Stomach (tissue), 9 donors: ENCODE data around the gene CLIC2. TPM values are rescaled to one million over a fixed set of nuclear protein-coding genes. Genes with fewer than 3 reads are reported as not detected.

Experiments used
- DNase-seq, 2 donors: peaks; one replicate each; pipeline versions ENCODE4 v3.0.0 to v3.0.0-alpha.2; 2013 to 2019
- H3K27ac ChIP-seq, 5 donors: fragments of 200-600 bp in 4 of 5; sonication (generic) in 4 of 5; one replicate each; pipeline ENCODE4 v1.5.1; 2013 to 2019; ENCODE audit warnings: mild to moderate bottlenecking in 1 of 5, moderate library complexity in 1 of 5
- H3K27me3 ChIP-seq, 3 donors: fragments of 200-600 bp; sonication (generic); one replicate each; pipeline ENCODE4 v1.5.1; 2017 to 2019; ENCODE audit warnings: mixed run types in 1 of 3
- H3K36me3 ChIP-seq, 4 donors: fragments of 200-600 bp; sonication (generic); 1 replicate in 3 of 4; 2 replicates in 1 of 4; pipeline ENCODE4 v1.5.1; 2016 to 2019
- H3K4me1 ChIP-seq, 4 donors: fragments of 200-600 bp; sonication (generic); one replicate each; pipeline ENCODE4 v1.5.1; 2016 to 2019
- H3K4me3 ChIP-seq, 4 donors: fragments of 200-600 bp; sonication (generic) in 3 of 4; one replicate each; pipeline ENCODE4 v1.5.1; 2016 to 2019; ENCODE audit warnings: mild to moderate bottlenecking in 1 of 4
- H3K9me3 ChIP-seq, 4 donors: fragments of 200-600 bp; sonication (generic); one replicate each; pipeline ENCODE4 v1.5.1; 2016 to 2019
- EP300 ChIP-seq: sonication (generic); formaldehyde crosslinking; IDR thresholded peaks from one replicate; pipeline ENCODE4 v1.6.1; 2017; ENCODE audit warnings: antibody characterized with exemption
- POLR2A ChIP-seq, 4 donors: fragments of 450-650 bp; IDR thresholded peaks; one replicate each; pipeline ENCODE4 v1.6.1; 2016; ENCODE audit warnings: antibody characterized with exemption in 4 of 4, control low read depth in 2 of 4, mild to moderate bottlenecking in 1 of 4, moderate library complexity in 1 of 4
- POLR2AphosphoS5 ChIP-seq, 3 donors: sonication (generic); formaldehyde crosslinking; IDR thresholded peaks; one replicate each; pipeline ENCODE4 v1.6.1; 2016; ENCODE audit warnings: antibody characterized with exemption in 3 of 3
- WGBS, 5 donors: extraction: QIAGEN DNeasy Blood & Tissue Kit in 3 of 5; methylation state at CpG; one replicate each; pipeline versions ENCODE4 v1.1.5 to v1.1.7; 2013 to 2018; 5-methylcytosine and 5-hydroxymethylcytosine counted together
- intact Hi-C: fragments of 100-400 bp; cut with DNase I; formaldehyde crosslinking; loops from one replicate; pipeline ENCODE4 v1.15.1; 2023; ENCODE audit warnings: low total_unique reads
- polyA plus RNA-seq, 3 donors: library from polyadenylated mRNA; stranded (reverse); fragments of 200-250 nt; gene quantifications; one replicate each; pipeline ENCODE4 v1.2.3, GENCODE V29; 2013
- total RNA-seq, 5 donors: library from RNA; depleted of rRNA; stranded (reverse); fragments of >200 nt; gene quantifications; one replicate each; pipeline versions ENCODE4 v1.1.0 to v1.2.3, GENCODE V29; 2014 to 2016
- TF ChIP-seq, protein P1 (sequence below), 7 experiments: fragments of 450-650 bp in 4 of 7; fragments of 200-600 bp in 3 of 7; sonication (generic) in 3 of 7; IDR thresholded peaks; one replicate each; pipeline ENCODE4 v1.5.1; 2016 to 2019; ENCODE audit warnings: antibody characterized with exemption in 7 of 7, control low read depth in 2 of 7, mild to moderate bottlenecking in 1 of 7
- donor health status: healthy with polysubstance abuse.
- donor health status: Bipolar disorder and iron deficiency.
- donor health status: healthy.

CLIC2 gene
- total and polyA plus RNA-seq, 8 donors = 3.5 to 10.3 (median 6.9) TPM

DNA sequence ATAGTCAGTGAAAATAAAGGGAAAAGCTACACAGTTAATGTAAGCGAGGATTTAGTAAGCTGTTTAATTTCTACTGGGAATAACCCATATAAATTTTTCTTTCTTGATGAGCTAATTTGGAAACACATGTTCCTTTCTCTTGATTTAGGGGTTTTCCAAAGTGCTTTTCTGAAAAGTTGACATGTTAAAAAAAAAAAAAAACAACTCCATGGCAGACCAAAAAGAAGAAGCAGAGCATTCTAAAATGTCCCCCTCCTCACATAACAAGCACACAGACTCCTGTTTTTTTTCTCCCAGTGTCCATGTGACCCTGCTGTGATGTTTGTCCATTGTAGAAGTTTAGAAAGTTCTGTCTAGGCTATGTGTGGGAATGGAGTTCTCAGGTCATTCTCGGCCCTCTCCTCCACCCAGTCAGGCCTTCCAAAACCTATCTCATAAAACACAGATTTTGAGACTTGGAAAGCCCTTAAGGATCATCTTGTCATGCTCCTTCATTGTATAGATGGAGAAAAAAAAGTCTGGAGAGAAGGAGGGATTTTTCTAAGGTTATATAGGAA lies 792 bp downstream of the CLIC2 start:
- Histone ChIP-seq H3K4me1 (no peaks in the 10 kb centered on the region), H3K4me3 (peak overlapping the region; percentile 5 to 27 (median 22)), H3K27ac (peak overlapping the region in 3 of 5 donors; percentile 12 to 58 (median 45)), H3K9me3 (peaks cover 0 to 2% (median 0%) of the 10 kb centered on the region in 4 donors), H3K27me3 (no peaks in the 10 kb centered on the region), H3K36me3 (no peaks in the 10 kb centered on the region)
- no peak for DNase-seq
- intact Hi-C loops = no loop called here
- no peak for TF ChIP-seq EP300
- no peak for TF ChIP-seq POLR2AphosphoS5 (IDR thresholded peaks at IDR 0.05)
- no peak for TF ChIP-seq POLR2A (IDR thresholded peaks at IDR 0.05)
- TF ChIP-seq, protein P1, sequence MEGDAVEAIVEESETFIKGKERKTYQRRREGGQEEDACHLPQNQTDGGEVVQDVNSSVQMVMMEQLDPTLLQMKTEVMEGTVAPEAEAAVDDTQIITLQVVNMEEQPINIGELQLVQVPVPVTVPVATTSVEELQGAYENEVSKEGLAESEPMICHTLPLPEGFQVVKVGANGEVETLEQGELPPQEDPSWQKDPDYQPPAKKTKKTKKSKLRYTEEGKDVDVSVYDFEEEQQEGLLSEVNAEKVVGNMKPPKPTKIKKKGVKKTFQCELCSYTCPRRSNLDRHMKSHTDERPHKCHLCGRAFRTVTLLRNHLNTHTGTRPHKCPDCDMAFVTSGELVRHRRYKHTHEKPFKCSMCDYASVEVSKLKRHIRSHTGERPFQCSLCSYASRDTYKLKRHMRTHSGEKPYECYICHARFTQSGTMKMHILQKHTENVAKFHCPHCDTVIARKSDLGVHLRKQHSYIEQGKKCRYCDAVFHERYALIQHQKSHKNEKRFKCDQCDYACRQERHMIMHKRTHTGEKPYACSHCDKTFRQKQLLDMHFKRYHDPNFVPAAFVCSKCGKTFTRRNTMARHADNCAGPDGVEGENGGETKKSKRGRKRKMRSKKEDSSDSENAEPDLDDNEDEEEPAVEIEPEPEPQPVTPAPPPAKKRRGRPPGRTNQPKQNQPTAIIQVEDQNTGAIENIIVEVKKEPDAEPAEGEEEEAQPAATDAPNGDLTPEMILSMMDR (IDR thresholded peaks at IDR 0.05) = no peak
- WGBS, 5 donors = 58 to 76% (median 66%) methylated on average over 2 of the region's 2 CpGs

DNA sequence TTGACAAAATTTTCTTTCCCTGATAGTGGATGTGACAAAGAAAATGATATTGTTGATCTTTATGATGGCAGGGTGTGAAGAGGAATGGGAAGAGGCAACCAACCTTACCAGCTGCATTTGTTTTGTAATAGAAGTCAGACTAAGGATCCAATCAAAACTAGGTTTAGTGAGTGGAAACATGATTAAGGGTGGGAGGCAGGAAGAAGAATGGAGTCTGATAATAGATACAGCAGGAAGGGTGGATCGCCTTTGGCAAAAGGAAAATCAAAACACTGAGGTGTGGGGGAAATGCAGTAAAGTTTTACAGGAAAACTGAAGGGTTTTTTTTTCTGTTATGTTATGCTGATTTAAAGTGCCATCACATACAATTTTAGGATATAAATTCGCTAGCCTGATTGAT lies 3.4 kb downstream of the CLIC2 start:
- DNase-seq = no peak
- H3K36me3 ChIP-seq = no peaks in the 10 kb centered on the region
- intact Hi-C loops = no loop called here
- H3K27ac ChIP-seq = no peak overlapping the region
- WGBS, 5 donors = 30 to 66% (median 52%) methylated on average over 2 of the region's 2 CpGs
- no peaks in the 10 kb centered on the region for H3K27me3 ChIP-seq
- H3K9me3 ChIP-seq = peaks cover 0 to 4% (median 0%) of the 10 kb centered on the region in 4 donors
- peak overlapping the region in 1 of 4 donors; percentile 27 for H3K4me3 ChIP-seq
- no peak for TF ChIP-seq POLR2AphosphoS5 (IDR thresholded peaks at IDR 0.05)
- no peak for TF ChIP-seq POLR2A (IDR thresholded peaks at IDR 0.05)
- no peak for TF ChIP-seq EP300
- TF ChIP-seq, protein P1 (IDR thresholded peaks at IDR 0.05) = no peak
- H3K4me1 ChIP-seq = no peaks in the 10 kb centered on the region

DNA sequence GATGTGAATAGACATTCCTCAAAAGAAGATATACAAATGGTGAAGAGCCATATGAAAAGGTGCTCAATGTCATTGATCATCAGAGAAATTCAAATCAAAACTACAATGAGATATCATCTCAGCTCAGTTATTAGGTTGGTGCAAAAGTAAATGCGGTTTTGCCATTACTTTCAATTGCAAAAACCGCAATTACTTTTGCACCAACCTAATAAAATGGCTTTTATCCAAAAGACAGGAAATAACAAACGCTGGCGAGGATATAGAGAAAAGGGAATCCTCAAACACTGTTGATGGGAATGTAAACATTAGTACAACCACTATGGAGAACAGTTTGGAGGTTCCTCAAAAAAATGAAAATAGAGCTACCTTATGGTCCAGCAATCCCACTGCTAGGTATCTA lies 5.1 kb downstream of the CLIC2 start:
- no peak for DNase-seq
- Histone ChIP-seq H3K27ac (no peak overlapping the region), H3K4me3 (no peak overlapping the region), H3K36me3 (no peaks in the 10 kb centered on the region), H3K27me3 (no peaks in the 10 kb centered on the region), H3K9me3 (peaks cover 0 to 4% (median 0%) of the 10 kb centered on the region in 4 donors), H3K4me1 (no peaks in the 10 kb centered on the region)
- intact Hi-C loops = no loop called here
- TF ChIP-seq POLR2A (IDR thresholded peaks at IDR 0.05) = no peak
- no peak for TF ChIP-seq EP300
- TF ChIP-seq POLR2AphosphoS5 (IDR thresholded peaks at IDR 0.05) = no peak
- 41 to 80% (median 51%) methylated on average over 4 of the region's 4 CpGs for WGBS, 5 donors

DNA sequence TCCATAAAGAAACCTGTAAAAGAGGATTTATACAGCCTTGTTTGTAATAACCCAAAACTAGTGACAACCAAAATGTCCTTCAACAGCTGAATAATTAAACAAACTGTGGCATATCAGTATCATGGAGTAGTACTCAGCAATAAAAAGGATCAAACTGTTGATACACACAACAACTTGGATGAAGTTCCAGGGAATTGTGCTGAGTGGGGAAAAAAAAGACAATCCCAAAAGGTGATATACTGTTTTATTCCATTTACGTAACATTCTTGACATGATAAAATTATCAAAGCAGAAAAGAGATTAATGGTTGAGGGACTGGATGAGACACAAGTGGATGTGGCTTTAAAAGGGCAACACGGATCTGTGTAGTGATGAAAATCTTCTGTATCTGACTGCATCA lies 7.8 kb downstream of the CLIC2 start:
- intact Hi-C loops = no loop called here

More for the DNA sequence above, 7.8 kb downstream of the CLIC2 start:
- WGBS, 5 donors = 59 to 77% (median 69%) methylated on average over 2 of the region's 2 CpGs
- Histone ChIP-seq H3K27me3 (no peaks in the 10 kb centered on the region), H3K9me3 (peaks cover 0 to 4% (median under 1%) of the 10 kb centered on the region in 4 donors), H3K4me1 (no peaks in the 10 kb centered on the region), H3K36me3 (no peaks in the 10 kb centered on the region), H3K4me3 (no peak overlapping the region), H3K27ac (no peak overlapping the region)
- no peak for DNase-seq
- TF ChIP-seq, protein P1 (IDR thresholded peaks at IDR 0.05) = no peak
- TF ChIP-seq POLR2AphosphoS5 (IDR thresholded peaks at IDR 0.05) (no peak), EP300 (no peak), POLR2A (IDR thresholded peaks at IDR 0.05) (no peak)
